ENCODE measurements around the gene GRAMD2B. TPM values are rescaled to one million over a fixed set of nuclear protein-coding genes. Genes with fewer than 3 reads are reported as not detected.

GRAMD2B gene
- total RNA-seq, 1 experiment from 2014 or later, result 4.1 TPM

GRCh38 chr5:126506079-126506478 lies 82.9 kb downstream of the GRAMD2B start:
- ChIA-PET CTCF (no interaction called here), POLR2A (no interaction called here)
- no peaks in the 10 kb centered on the region for H3K4me1 ChIP-seq (ENCODE audit: control insufficient read depth, insufficient read depth, low read length)
- intact Hi-C loops (cut with micrococcal nuclease; ENCODE audit: unreplicated experiment) (no loop called here), in situ Hi-C loops (cut with HindIII; ENCODE audit: low pct_unique_long_range_greater_than_20kb, low sequenced_read_pairs) (no loop called here)
- BruUV-seq (replicated peaks), result no TSS peak
- H3K27ac ChIP-seq (ENCODE audit: low read length), result no peak overlapping the region
- TF ChIP-seq POLR2AphosphoS5 (IDR thresholded peaks at IDR 0.05; ENCODE audit: low read depth, low read length) (no peak), SIN3A (IDR thresholded peaks at IDR 0.05; ENCODE audit: borderline replicate concordance, insufficient read depth, low read depth, low read length) (no peak), TCF7L2 (IDR thresholded peaks at IDR 0.05; ENCODE audit: low read depth, low read length) (no peak), CTCF (IDR thresholded peaks at IDR 0.05) (no peak), REST (IDR thresholded peaks at IDR 0.05; ENCODE audit: insufficient read depth in 1 of 2, low read depth in 2 of 2, low read length in 1 of 2) (no peak)
- ATAC-seq (no peak), DNase-seq (ENCODE audit: low read depth, low spot score) (no peak)
- H3K9me3 ChIP-seq (ENCODE audit: control insufficient read depth, insufficient read depth, low read depth, low read length), result no peaks in the 10 kb centered on the region
- H3K4me3 ChIP-seq (ENCODE audit: low read depth in 2 of 2, low read length in 2 of 2), result no peak overlapping the region
- H3K36me3 ChIP-seq (ENCODE audit: control insufficient read depth, insufficient read depth, low read length), result no peaks in the 10 kb centered on the region
- no peaks in the 10 kb centered on the region for H3K27me3 ChIP-seq (ENCODE audit: control insufficient read depth, insufficient read depth, low read length)

- no TSS peak for BruUV-seq (replicated peaks)
- TF ChIP-seq POLR2AphosphoS5 (IDR thresholded peaks at IDR 0.05; ENCODE audit: low read depth, low read length) (no peak), TCF7L2 (IDR thresholded peaks at IDR 0.05; ENCODE audit: low read depth, low read length) (no peak), REST (IDR thresholded peaks at IDR 0.05; ENCODE audit: insufficient read depth in 1 of 2, low read depth in 2 of 2, low read length in 1 of 2) (no peak), SIN3A (IDR thresholded peaks at IDR 0.05; ENCODE audit: borderline replicate concordance, insufficient read depth, low read depth, low read length) (no peak), CTCF (IDR thresholded peaks at IDR 0.05) (no peak)
- no peak overlapping the region for H3K27ac ChIP-seq (ENCODE audit: low read length)
- POLR2A ChIA-PET, result no interaction called here
- no peak overlapping the region for H3K4me3 ChIP-seq (ENCODE audit: low read depth in 2 of 2, low read length in 2 of 2)
- intact Hi-C loops (cut with micrococcal nuclease; ENCODE audit: unreplicated experiment), result no loop called here
- DNase-seq (ENCODE audit: low read depth, low spot score) (no peak), ATAC-seq (no peak)
- no peaks in the 10 kb centered on the region for H3K27me3 ChIP-seq (ENCODE audit: control insufficient read depth, insufficient read depth, low read length)
- no peaks in the 10 kb centered on the region for H3K36me3 ChIP-seq (ENCODE audit: control insufficient read depth, insufficient read depth, low read length)
- CTCF ChIA-PET, result no interaction called here
- H3K9me3 ChIP-seq (ENCODE audit: control insufficient read depth, insufficient read depth, low read depth, low read length), result no peaks in the 10 kb centered on the region
- no peaks in the 10 kb centered on the region for H3K4me1 ChIP-seq (ENCODE audit: control insufficient read depth, insufficient read depth, low read length)
- in situ Hi-C loops (cut with HindIII; ENCODE audit: low pct_unique_long_range_greater_than_20kb, low sequenced_read_pairs), result no loop called here
Observed at GRCh38 chr5:126508251-126508961, 85.2 kb downstream of the GRAMD2B start.
